22Rv1 (cell line): ENCODE data around the gene KDM2A.

Experiments
- ZFX ChIP-seq: fragments of 450-650 bp; IDR thresholded peaks from 2 replicates; pipeline ENCODE4 v1.6.1; 2017; ENCODE audit warnings: antibody characterized with exemption, borderline replicate concordance
- TF ChIP-seq, protein P1 (sequence below): fragments of 450-650 bp; IDR thresholded peaks from 2 replicates; pipeline ENCODE4 v1.5.1; 2017; ENCODE audit warnings: mild to moderate bottlenecking

GRCh38 chr11:67295846-67296245, 176.8 kb downstream of the KDM2A start:
- TF ChIP-seq, protein P1, sequence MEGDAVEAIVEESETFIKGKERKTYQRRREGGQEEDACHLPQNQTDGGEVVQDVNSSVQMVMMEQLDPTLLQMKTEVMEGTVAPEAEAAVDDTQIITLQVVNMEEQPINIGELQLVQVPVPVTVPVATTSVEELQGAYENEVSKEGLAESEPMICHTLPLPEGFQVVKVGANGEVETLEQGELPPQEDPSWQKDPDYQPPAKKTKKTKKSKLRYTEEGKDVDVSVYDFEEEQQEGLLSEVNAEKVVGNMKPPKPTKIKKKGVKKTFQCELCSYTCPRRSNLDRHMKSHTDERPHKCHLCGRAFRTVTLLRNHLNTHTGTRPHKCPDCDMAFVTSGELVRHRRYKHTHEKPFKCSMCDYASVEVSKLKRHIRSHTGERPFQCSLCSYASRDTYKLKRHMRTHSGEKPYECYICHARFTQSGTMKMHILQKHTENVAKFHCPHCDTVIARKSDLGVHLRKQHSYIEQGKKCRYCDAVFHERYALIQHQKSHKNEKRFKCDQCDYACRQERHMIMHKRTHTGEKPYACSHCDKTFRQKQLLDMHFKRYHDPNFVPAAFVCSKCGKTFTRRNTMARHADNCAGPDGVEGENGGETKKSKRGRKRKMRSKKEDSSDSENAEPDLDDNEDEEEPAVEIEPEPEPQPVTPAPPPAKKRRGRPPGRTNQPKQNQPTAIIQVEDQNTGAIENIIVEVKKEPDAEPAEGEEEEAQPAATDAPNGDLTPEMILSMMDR: no peak
- TF ChIP-seq ZFX: no peak
